Mucosa of descending colon (tissue), 3 donors: ENCODE results near the gene SLC33A1. TPM values are rescaled to one million over a fixed set of nuclear protein-coding genes. Genes with fewer than 3 reads are reported as not detected.
"Not testable (repeated sequence)": the region's sequence is repeated elsewhere in the genome, so short reads cannot be mapped to it uniquely, and the experiment has no call there.

Experiments used
- ATAC-seq: fragments of 200-7000 bp; cut with Tn5 transposase; one replicate; pipeline ENCODE4 v1.9.1; 2020; ENCODE audit warnings: mild to moderate bottlenecking, moderate library complexity
- DNase-seq, 3 donors: peaks; one replicate each; pipeline ENCODE4 v3.0.0-alpha.2; 2020
- H3K36me3 ChIP-seq: fragments of 200-600 bp; one replicate; pipeline ENCODE4 v1.8.0; 2021; ENCODE audit warnings: low read depth, mild to moderate bottlenecking
- H3K4me1 ChIP-seq: fragments of 200-600 bp; one replicate; pipeline ENCODE4 v1.8.0; 2021; ENCODE audit warnings: low read depth, mild to moderate bottlenecking
- H3K4me3 ChIP-seq: fragments of 200-600 bp; one replicate; pipeline ENCODE4 v1.8.0; 2021; ENCODE audit warnings: mild to moderate bottlenecking
- H3K9me3 ChIP-seq: fragments of 200-600 bp; one replicate; pipeline ENCODE4 v1.8.0; 2021; ENCODE audit warnings: mild to moderate bottlenecking
- intact Hi-C, 2 donors: fragments of 100-400 bp; cut with DNase I in 1 of 2; cut with micrococcal nuclease in 1 of 2; formaldehyde crosslinking; loops; one replicate each; pipeline versions ENCODE4 v1.11.0 to v1.11.1; 2022; cut with DNase I, micrococcal nuclease
- total RNA-seq, 3 donors: library from RNA; stranded (reverse); fragmentation: NEBNext Ultra II Directional in 2 of 3; extraction: Animal tissue kit (Norgen Biotek cat#: 25700) in 2 of 3; gene quantifications; one replicate each; pipeline versions ENCODE4 v1.2.1 to v1.2.4, GENCODE V29; 2021 to 2023
- TF ChIP-seq, protein P1 (sequence below): fragments of 200-600 bp; IDR thresholded peaks from one replicate; pipeline ENCODE4 v1.8.0; 2022; ENCODE audit warnings: antibody characterized with exemption, mild to moderate bottlenecking
- donor health status: DM: no; HTN: no; CAD: no; lungs with moderate emphysema.
- donor health status: DM: no; HTN: no; CAD: no.
- donor health status: DM: no; HTN: yes; CAD: no.

SLC33A1 gene
- total RNA-seq, 3 donors from 2014 or later = 25.8 to 31.0 (median 27.8) TPM

DNA sequence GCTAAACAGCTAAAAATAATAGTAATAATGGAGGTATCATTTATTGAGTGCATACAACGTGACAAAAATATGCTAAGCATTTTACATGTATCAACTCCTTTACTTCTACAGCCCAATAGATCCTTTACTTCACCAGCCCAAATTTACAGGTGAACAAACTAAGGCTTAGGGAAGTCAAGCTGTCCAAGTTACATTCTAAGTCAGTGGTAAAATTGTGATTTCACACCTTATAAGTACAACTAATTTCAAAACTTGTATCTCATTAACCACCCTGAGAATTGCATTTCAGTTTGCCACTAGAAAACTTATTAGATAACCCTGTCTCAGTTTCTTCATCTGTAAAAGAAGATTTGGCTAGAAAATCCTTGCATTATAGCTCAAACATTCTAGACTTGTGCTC, 10.7 kb downstream of the SLC33A1 start:
- no peak for ATAC-seq
- intact Hi-C loops = no loop called here

DNA sequence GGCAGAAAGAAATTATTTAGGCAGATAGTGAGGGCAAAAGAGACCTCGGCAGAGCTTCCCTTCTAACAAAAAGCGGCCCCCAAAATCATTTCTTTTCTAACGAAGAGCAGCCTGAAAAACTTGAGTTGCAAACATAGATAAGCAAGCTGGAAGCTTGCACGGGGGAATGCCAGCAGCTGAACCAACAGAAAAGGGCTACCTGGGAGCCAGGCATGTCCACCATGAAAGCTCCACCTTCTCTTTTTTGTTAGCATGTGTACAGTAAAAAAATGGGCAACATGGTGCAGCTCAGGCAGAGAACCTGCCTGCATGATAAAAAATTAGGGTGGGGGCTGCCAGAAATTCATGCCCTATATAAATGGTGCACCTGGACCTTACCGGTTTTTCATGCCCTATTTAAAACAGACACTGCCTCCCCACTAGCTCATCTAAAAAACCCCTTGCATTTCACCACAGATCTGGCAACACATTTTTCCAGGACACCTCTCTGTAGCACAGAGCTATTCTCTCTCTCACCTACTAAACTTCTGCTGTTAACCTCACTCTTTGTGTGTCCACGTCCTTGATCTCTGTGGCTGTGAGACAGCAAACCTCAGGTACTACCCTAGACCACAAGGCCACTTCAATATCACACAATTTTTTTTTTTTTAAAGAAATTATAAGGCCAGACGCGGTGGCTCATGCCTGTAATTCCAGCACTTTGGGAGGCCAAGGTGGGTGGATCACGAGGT, 18.7 kb downstream of the SLC33A1 start:
- TF ChIP-seq, protein P1, sequence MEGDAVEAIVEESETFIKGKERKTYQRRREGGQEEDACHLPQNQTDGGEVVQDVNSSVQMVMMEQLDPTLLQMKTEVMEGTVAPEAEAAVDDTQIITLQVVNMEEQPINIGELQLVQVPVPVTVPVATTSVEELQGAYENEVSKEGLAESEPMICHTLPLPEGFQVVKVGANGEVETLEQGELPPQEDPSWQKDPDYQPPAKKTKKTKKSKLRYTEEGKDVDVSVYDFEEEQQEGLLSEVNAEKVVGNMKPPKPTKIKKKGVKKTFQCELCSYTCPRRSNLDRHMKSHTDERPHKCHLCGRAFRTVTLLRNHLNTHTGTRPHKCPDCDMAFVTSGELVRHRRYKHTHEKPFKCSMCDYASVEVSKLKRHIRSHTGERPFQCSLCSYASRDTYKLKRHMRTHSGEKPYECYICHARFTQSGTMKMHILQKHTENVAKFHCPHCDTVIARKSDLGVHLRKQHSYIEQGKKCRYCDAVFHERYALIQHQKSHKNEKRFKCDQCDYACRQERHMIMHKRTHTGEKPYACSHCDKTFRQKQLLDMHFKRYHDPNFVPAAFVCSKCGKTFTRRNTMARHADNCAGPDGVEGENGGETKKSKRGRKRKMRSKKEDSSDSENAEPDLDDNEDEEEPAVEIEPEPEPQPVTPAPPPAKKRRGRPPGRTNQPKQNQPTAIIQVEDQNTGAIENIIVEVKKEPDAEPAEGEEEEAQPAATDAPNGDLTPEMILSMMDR = no peak
- no peaks in the 10 kb centered on the region for H3K9me3 ChIP-seq
- intact Hi-C loops = no loop called here
- H3K36me3 ChIP-seq = no peaks in the 10 kb centered on the region
- ATAC-seq (no peak), DNase-seq (no peak)
- no peaks in the 10 kb centered on the region for H3K4me1 ChIP-seq
- H3K4me3 ChIP-seq = no peak overlapping the region

More for the DNA sequence above, 10.7 kb downstream of the SLC33A1 start:
- Histone ChIP-seq H3K4me1 (peaks cover 4% of the 10 kb centered on the region), H3K4me3 (no peak overlapping the region), H3K36me3 (no peaks in the 10 kb centered on the region), H3K9me3 (no peaks in the 10 kb centered on the region)
- TF ChIP-seq, protein P1 = no peak
- DNase-seq = no peak

DNA sequence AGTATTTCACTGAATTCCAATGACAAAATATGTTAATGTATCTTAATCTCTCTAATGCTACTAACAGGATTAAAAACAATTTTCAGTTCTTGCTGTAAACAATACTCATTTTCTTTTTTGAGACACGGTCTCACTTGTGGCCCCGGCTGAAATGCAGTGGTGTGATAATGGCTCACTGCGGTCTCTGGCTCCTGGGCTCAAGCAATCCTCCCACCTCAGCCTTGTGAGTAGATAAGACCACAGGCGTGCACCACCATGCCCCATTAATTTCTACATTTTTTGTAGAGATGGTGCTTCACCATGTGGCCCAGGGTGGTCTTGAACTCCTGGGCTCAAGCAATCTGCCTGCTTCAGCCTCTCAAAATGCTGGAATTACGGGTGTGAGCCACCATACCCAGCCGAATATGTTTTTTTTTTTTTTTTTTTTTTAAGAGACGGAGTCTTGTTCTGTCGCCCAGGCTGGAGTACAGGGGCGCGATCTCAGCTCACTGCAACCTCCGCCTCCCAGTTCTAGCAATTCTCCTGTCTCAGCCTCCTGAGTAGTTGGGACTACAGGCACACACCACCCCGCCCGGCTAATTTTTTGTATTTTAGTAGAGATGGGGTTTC, 25.6 kb downstream of the SLC33A1 start:
- DNase-seq, intact Hi-C loops, H3K9me3 ChIP-seq, ATAC-seq, H3K4me3 ChIP-seq, H3K4me1 ChIP-seq, H3K36me3 ChIP-seq: not testable (repeated sequence)

DNA sequence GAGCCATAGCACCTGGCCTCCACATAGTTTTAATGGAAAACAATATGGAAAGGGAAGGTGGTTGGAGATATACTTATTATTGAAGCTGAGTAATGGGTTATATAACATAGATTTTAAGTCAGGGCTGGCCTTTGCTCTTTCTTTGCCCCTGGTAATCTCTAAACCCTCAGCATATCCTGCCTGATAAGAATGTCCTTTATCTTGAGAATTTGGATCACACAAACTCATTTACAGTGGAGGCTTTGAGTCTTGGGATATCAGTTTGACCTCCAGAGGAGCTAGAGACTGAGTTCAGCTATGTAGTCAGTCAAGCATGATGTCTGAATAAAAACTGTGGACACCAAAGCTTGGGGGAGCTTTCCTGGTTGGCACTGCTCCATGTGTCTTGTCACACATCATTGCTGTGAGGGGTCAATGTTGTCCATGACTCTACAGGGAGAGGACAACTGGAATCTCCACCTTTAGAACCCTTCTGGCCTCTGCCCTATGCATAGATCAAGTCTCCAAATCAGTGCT, 39.1 kb downstream of the SLC33A1 start:
- ATAC-seq = no peak
- intact Hi-C loops = no loop called here
- no peaks in the 10 kb centered on the region for H3K4me1 ChIP-seq
- no peak for DNase-seq
- TF ChIP-seq, protein P1 = no peak
- H3K4me3 ChIP-seq = no peak overlapping the region
- H3K9me3 ChIP-seq = no peaks in the 10 kb centered on the region
- no peaks in the 10 kb centered on the region for H3K36me3 ChIP-seq

DNA sequence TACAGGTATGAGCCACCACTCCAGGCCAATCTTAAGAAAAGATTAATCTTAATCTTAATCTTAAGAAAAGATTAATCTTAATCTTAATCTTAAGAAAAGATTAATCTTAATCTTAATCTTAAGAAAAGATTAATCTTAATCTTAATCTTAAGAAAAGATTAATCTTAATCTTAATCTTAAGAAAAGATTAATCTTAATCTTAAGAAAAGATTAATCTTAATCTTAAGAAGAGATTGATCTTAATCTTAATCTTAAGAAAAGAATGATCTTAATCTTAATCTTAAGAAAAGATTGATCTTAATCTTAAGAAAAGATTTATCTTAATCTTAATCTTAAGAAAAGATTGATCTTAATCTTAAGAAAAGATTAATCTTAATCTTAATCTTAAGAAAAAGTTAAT, 41.0 kb downstream of the SLC33A1 start:
- ATAC-seq, H3K36me3 ChIP-seq, intact Hi-C loops, H3K4me3 ChIP-seq, H3K4me1 ChIP-seq, H3K9me3 ChIP-seq, DNase-seq: not testable (repeated sequence)

DNA sequence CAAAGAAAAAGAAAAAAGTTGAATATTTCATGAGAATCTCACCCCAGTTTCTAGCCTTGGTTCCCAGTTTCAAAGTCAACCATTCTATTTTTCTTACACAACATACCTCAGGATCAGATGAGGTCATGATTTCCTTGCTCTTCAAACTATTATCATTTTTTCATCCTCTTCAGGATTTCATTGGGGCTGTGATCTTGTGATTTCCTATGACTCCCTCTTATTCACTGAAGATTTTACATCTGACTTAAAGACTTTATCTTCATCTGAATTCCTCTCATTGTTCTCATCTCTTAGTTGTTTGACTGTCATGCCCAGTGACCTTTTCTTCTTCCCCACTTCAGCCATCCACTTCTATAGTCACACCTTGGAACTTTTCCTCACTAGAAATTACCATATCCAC, 45.0 kb downstream of the SLC33A1 start:
- ATAC-seq (no peak), DNase-seq (no peak)
- Histone ChIP-seq H3K4me3 (no peak overlapping the region), H3K9me3 (no peaks in the 10 kb centered on the region), H3K36me3 (no peaks in the 10 kb centered on the region), H3K4me1 (no peaks in the 10 kb centered on the region)
- intact Hi-C loops = no loop called here
- TF ChIP-seq, protein P1 = no peak
